ENCODE measurements around the gene AP1S1. TPM values are rescaled to one million over a fixed set of nuclear protein-coding genes. Genes with fewer than 3 reads are reported as not detected.

AP1S1 gene
- total and polyA plus RNA-seq, 3 experiments from 2014 or later = 4.4 to 43.6 (median 42.6) TPM

DNA sequence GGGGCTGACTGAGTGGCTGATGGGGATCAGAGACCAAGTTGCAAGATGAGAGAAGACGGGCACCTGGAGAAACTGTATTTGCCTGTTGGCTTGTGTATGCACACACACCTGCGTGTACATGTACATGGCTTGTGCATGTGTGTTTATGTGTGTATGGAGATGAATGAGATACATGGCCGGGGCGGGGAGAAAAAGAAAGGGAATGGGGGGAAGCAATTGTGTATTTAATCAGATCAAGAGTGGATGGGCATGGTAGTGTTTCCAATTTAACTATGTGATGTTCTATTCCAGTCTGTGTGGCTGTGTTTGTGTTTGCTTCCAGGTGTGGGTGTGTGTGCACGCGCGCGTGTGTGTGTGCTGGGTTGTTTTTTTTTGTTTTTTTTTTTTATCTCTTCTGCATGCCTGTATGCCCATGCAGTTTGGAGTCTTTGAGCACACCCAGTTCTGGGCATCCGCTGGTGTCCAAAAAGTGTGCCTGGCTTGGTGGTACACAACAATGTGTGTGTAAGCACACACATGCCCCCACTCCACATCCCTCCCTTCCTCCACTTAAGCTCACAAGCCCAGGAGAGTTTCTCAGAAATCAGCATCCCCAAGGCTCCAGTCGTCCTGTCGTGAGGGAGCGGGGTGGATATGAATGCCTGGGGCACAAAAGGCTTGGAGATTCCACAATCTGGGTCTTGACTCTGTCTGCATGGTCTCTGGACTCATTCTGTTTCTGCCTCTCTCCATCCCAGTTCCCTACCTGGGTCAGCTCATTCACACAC, 13.6 kb downstream of the AP1S1 start:
- ChIA-PET POLR2A (no interaction called here), CTCF (interaction anchor here (1.0 to 1.3 kb wide), 3 partner anchors 24 to 100 kb away, joined by 3 to 9 read pairs (median 4); no protein-coding TSS in a partner anchor)

DNA sequence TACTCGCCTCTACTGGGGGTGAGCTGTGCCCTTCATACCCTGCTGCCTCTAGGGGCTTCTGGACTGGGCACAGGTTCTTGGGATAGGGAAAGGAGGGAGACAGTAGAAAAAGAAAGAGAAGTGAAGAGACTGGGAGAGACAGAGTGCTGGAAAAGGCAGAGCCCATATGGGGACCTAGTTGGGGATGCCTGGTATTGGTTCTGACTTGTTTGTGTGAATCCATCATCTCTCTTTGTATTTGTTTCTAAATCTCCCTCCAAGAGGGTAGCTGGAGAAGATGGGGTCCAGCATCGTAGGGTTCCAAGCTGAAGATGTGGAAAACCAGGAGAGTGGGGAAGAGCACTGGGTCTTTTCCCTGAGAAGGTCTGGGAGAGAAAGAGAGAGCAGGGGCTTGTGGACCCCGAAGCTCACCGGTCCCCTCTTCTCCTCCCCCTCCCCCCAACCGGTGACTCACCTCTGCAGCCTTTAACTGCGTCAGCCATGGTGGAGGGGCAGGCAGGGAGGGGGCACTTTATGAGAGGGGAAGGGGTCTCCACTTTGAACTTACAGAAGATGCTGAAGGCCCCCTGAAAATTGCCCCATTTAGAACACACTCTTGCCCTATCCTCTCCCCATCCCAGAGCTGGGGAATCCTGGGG, 14.3 kb downstream of the AP1S1 start:
- H3K27ac ChIP-seq (ENCODE audit: low read depth, low read length) = no peak overlapping the region
- H3K27me3 ChIP-seq (ENCODE audit: insufficient read depth, low read length, poor library complexity, severe bottlenecking) = peaks cover 90% of the 10 kb centered on the region
- H3K4me1 ChIP-seq (ENCODE audit: insufficient read depth, low read length) = peaks cover 67% of the 10 kb centered on the region
- no peaks in the 10 kb centered on the region for H3K36me3 ChIP-seq (ENCODE audit: insufficient read depth, low read length)
- no peaks in the 10 kb centered on the region for H3K9me3 ChIP-seq (ENCODE audit: low read length)
- POLR2A ChIA-PET = no interaction called here
- H3K36me3 Mint-ChIP-seq = no peaks in the 10 kb centered on the region
- no peak for DNase-seq
- no peak overlapping the region for H3K4me3 ChIP-seq (ENCODE audit: low read length)
- H3K27ac Mint-ChIP-seq = peak overlapping the region in 1 of 8 donors; percentile 71
- H3K4me1 Mint-ChIP-seq = peaks cover 45 to 77% (median 53%) of the 10 kb centered on the region in 3 donors
- H3K4me3 Mint-ChIP-seq = peak overlapping the region in 2 of 7 donors; percentile 37 to 79
- H3K9me3 Mint-ChIP-seq = peaks cover 0 to 4% (median 0%) of the 10 kb centered on the region in 5 donors
- H3K27me3 Mint-ChIP-seq = peaks cover 76 to 79% of the 10 kb centered on the region in 2 donors
- CTCF ChIA-PET = interaction anchor here (0.9 to 1.3 kb wide), 4 partner anchors 22 to 99 kb away, joined by 3 to 9 read pairs (median 4); no protein-coding TSS in a partner anchor

More for the DNA sequence above, 13.6 kb downstream of the AP1S1 start:
- peaks cover 45 to 76% (median 53%) of the 10 kb centered on the region in 3 donors for H3K4me1 Mint-ChIP-seq
- peak overlapping the region in 3 of 8 donors; percentile 9 to 71 (median 11) for H3K27ac Mint-ChIP-seq
- H3K27me3 Mint-ChIP-seq = peaks cover 72 to 74% of the 10 kb centered on the region in 2 donors
- H3K36me3 Mint-ChIP-seq = no peaks in the 10 kb centered on the region
- H3K9me3 Mint-ChIP-seq = peaks cover 0 to 4% (median 0%) of the 10 kb centered on the region in 5 donors
- H3K27ac ChIP-seq (ENCODE audit: low read depth, low read length) = no peak overlapping the region
- H3K4me1 ChIP-seq (ENCODE audit: insufficient read depth, low read length) = peaks cover 60% of the 10 kb centered on the region
- no peak overlapping the region for H3K4me3 ChIP-seq (ENCODE audit: low read length)
- no peak for DNase-seq
- peak overlapping the region in 1 of 7 donors; percentile 79 for H3K4me3 Mint-ChIP-seq
- no peaks in the 10 kb centered on the region for H3K36me3 ChIP-seq (ENCODE audit: insufficient read depth, low read length)
- no peaks in the 10 kb centered on the region for H3K9me3 ChIP-seq (ENCODE audit: low read length)
- H3K27me3 ChIP-seq (ENCODE audit: insufficient read depth, low read length, poor library complexity, severe bottlenecking) = peaks cover 83% of the 10 kb centered on the region

DNA sequence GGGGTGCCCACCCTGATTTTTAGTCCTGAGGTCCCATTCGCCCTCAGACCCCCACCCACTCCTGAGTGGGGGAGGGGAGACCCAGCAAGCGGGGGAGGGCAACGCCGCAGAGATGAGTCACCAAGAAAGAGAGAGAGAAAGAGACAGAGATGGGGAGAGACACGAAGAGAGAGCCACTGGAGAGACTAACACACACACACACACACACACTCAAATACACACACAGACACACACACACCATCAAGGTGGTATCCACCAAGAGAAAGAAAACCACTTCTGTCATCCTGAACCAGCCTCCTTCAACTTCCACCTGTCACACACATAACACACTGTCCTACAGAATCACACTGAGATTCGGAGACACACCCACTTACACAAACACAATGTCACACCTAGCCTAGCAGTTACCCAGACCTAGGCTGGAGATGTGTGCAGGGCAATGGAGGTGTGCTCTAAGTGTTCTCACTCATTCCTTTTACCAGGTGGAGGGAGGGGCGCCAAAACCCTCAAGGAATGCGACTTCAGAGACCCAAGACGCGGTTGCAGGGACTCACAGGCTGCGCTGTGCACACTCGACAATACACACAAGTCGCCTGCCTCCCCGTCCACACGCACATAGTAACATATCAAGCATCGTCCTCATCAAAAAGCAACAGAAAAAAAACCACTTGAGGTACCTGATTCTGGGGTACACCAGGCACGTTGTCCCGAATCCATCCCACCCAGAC, 15.0 kb downstream of the AP1S1 start:
- Histone ChIP-seq H3K36me3 (ENCODE audit: insufficient read depth, low read length) (no peaks in the 10 kb centered on the region), H3K4me3 (ENCODE audit: low read length) (peak overlapping the region; percentile 18), H3K27ac (ENCODE audit: low read depth, low read length) (no peak overlapping the region), H3K4me1 (ENCODE audit: insufficient read depth, low read length) (peaks cover 73% of the 10 kb centered on the region), H3K27me3 (ENCODE audit: insufficient read depth, low read length, poor library complexity, severe bottlenecking) (peaks cover 92% of the 10 kb centered on the region), H3K9me3 (ENCODE audit: low read length) (no peaks in the 10 kb centered on the region)
- Mint-ChIP-seq H3K36me3 (no peaks in the 10 kb centered on the region), H3K9me3 (peaks cover 0 to 6% (median 0%) of the 10 kb centered on the region in 5 donors), H3K4me3 (peak overlapping the region in 5 of 7 donors; percentile 25 to 57 (median 48)), H3K4me1 (peaks cover 50 to 79% (median 59%) of the 10 kb centered on the region in 3 donors), H3K27me3 (peaks cover 84 to 85% of the 10 kb centered on the region in 2 donors), H3K27ac (peak overlapping the region in 5 of 8 donors; percentile 2 to 47 (median 11))
- POLR2A ChIA-PET = no interaction called here
- CTCF ChIA-PET = interaction anchor here (0.9 to 3.1 kb wide), 6 partner anchors 22 to 74 kb away, joined by 3 to 38 read pairs (median 4); no protein-coding TSS in a partner anchor
- no peak for DNase-seq

DNA sequence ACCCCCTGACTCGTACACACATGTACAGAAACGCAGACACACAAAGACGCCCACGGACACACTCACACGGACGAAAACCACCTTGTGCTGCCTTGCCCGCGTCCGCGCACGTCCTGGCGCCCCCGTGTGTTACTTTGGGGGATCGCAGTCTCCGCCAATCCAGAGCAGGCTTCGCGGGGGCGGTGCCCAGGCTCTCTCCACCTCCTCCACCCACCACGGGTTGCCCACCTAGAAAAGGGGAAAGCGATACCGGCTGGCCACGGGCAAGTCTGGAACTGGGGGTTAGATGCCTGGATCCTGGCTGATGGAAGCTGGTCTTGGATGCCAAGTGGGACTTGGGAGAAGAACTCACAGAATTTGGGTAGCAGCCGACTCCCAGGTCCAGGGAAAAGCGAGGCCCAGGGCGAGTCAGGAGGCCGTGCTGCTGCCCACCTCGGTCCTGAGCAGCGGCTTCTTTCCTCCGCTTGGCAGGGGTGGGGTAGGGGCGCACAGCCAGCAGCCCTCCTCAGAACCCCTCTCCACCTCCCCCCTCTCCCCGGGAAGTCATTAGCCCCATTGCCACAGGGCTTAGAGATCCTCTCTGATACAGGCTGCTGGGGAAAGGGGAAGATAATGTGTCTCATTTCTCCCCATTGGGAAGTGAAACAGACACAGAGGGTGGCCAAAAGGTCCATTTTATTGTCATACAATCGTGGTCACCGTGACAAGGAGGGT, 15.7 kb downstream of the AP1S1 start:
- Histone ChIP-seq H3K27me3 (ENCODE audit: insufficient read depth, low read length, poor library complexity, severe bottlenecking) (peaks cover 91% of the 10 kb centered on the region), H3K4me3 (ENCODE audit: low read length) (peak overlapping the region; percentile 18), H3K27ac (ENCODE audit: low read depth, low read length) (no peak overlapping the region), H3K4me1 (ENCODE audit: insufficient read depth, low read length) (peaks cover 70% of the 10 kb centered on the region), H3K9me3 (ENCODE audit: low read length) (no peaks in the 10 kb centered on the region), H3K36me3 (ENCODE audit: insufficient read depth, low read length) (no peaks in the 10 kb centered on the region)
- no peaks in the 10 kb centered on the region for H3K36me3 Mint-ChIP-seq
- peaks cover 82 to 88% of the 10 kb centered on the region in 2 donors for H3K27me3 Mint-ChIP-seq
- H3K4me1 Mint-ChIP-seq = peaks cover 48 to 79% (median 54%) of the 10 kb centered on the region in 3 donors
- ChIA-PET POLR2A (interaction anchor here (1.3 kb wide), 1 partner anchor 26 kb away, joined by 3 read pairs; no protein-coding TSS in a partner anchor), CTCF (interaction anchor here (1.0 to 3.1 kb wide), 9 partner anchors 13 to 113 kb away, joined by 3 to 38 read pairs (median 4); partner anchors contain the start of gene ZNHIT1)
- peaks cover 0 to 6% (median 0%) of the 10 kb centered on the region in 5 donors for H3K9me3 Mint-ChIP-seq
- peak overlapping the region in 4 of 8 donors; percentile 2 to 47 (median 28) for H3K27ac Mint-ChIP-seq
- peak; percentile 72 to 85 (median 76) for DNase-seq
- peak overlapping the region in 5 of 7 donors; percentile 31 to 57 (median 48) for H3K4me3 Mint-ChIP-seq

DNA sequence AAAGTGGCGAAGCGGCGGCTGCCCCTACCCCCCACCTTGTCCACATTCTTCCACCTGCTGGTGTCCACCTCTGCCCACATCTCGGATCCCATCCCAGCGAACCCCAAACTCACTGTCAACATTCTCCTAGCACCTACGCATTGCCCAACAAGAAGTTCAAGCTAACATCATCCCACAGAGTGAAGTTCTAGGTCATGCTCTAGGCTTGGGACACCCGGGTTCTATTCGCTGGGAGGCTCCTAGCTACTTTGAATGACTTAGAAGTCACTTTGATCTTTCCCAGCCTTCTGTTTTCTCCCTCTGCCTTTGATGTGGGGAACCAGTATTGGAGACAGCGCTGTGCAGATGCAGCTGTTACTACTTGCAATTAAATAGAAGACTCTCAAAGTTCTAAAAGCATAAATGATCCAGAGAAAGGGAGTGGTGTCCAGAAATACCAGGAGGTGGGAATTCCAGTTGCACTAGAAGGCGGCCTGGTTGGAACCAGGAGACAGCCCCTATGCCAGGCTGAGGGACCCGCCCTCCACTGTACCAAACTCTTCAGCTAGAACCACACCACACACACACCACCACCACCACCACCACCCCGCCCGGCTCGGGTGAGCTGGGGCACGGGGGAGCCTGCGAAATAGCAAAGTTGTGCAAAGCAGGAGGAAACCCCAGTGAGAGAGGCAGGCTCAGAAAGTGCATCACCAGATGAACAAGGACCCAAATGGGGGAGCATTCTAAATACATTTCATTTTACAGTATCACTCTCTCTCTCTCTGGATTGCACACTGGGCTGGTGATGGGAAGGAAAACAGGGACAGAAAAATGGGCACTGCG, 16.6 kb downstream of the AP1S1 start:
- peaks cover 95% of the 10 kb centered on the region for H3K27me3 ChIP-seq (ENCODE audit: insufficient read depth, low read length, poor library complexity, severe bottlenecking)
- H3K27ac Mint-ChIP-seq = peak overlapping the region in 1 of 8 donors; percentile 41
- no peak overlapping the region for H3K27ac ChIP-seq (ENCODE audit: low read depth, low read length)
- peaks cover 83 to 88% of the 10 kb centered on the region in 2 donors for H3K27me3 Mint-ChIP-seq
- DNase-seq = peak in 1 of 5 donors; percentile 49
- H3K36me3 Mint-ChIP-seq = no peaks in the 10 kb centered on the region
- H3K4me1 ChIP-seq (ENCODE audit: insufficient read depth, low read length) = peaks cover 62% of the 10 kb centered on the region
- peak overlapping the region in 4 of 7 donors; percentile 1 to 70 (median 23) for H3K4me3 Mint-ChIP-seq
- H3K4me3 ChIP-seq (ENCODE audit: low read length) = no peak overlapping the region
- ChIA-PET CTCF (interaction anchor here (0.9 to 3.1 kb wide), 11 partner anchors 12 to 112 kb away, joined by 3 to 38 read pairs (median 4); partner anchors contain the start of gene ZNHIT1), POLR2A (interaction anchor here (1.3 kb wide), 1 partner anchor 27 kb away, joined by 3 read pairs; no protein-coding TSS in a partner anchor)
- H3K9me3 ChIP-seq (ENCODE audit: low read length) = no peaks in the 10 kb centered on the region
- no peaks in the 10 kb centered on the region for H3K36me3 ChIP-seq (ENCODE audit: insufficient read depth, low read length)
- H3K4me1 Mint-ChIP-seq = peaks cover 43 to 71% (median 46%) of the 10 kb centered on the region in 3 donors
- H3K9me3 Mint-ChIP-seq = peaks cover 0 to 3% (median 0%) of the 10 kb centered on the region in 5 donors

DNA sequence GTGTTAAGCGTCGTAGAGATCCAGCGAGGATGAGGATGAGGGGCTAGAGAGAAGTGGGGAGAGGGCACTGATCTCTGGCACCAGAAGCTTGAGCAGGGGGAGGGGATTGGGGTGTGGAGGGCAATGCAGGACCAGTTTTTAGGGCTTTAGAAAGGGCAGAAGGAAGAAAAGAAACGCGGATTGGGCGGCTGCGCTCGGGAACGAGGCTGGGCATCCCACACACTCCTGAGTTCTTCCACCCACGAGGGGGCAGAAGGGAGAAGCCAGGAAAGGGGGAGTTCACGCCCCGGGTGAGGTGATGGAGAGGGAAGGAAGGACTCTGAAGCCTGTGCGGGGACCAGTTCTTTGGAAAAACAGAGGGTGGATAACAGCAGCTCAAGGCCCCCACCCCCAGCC, 17.2 kb downstream of the AP1S1 start:
- ChIA-PET POLR2A (no interaction called here), CTCF (interaction anchor here (0.8 to 3.1 kb wide), 8 partner anchors 11 to 111 kb away, joined by 3 to 38 read pairs (median 4); no protein-coding TSS in a partner anchor)
- H3K9me3 ChIP-seq (ENCODE audit: low read length) = no peaks in the 10 kb centered on the region
- Mint-ChIP-seq H3K27ac (peak overlapping the region in 1 of 8 donors; percentile 41), H3K4me3 (peak overlapping the region in 5 of 7 donors; percentile 15 to 57 (median 37)), H3K4me1 (peaks cover 41 to 66% (median 41%) of the 10 kb centered on the region in 3 donors), H3K27me3 (peaks cover 85 to 87% of the 10 kb centered on the region in 2 donors), H3K36me3 (no peaks in the 10 kb centered on the region), H3K9me3 (peaks cover 0 to 3% (median 0%) of the 10 kb centered on the region in 5 donors)
- no peak overlapping the region for H3K4me3 ChIP-seq (ENCODE audit: low read length)
- H3K36me3 ChIP-seq (ENCODE audit: insufficient read depth, low read length) = no peaks in the 10 kb centered on the region
- peaks cover 57% of the 10 kb centered on the region for H3K4me1 ChIP-seq (ENCODE audit: insufficient read depth, low read length)
- no peak overlapping the region for H3K27ac ChIP-seq (ENCODE audit: low read depth, low read length)
- DNase-seq = no peak
- peaks cover 95% of the 10 kb centered on the region for H3K27me3 ChIP-seq (ENCODE audit: insufficient read depth, low read length, poor library complexity, severe bottlenecking)
